Neural cell (in vitro differentiated cells): ENCODE data around the gene RABL6. TPM values are rescaled to one million over a fixed set of nuclear protein-coding genes. Genes with fewer than 3 reads are reported as not detected.

Source experiments
- H2AFZ ChIP-seq: fragments of 200-600, 300-800 bp; sonication (generic), shearing (Covaris generic); 2 replicates; pipeline ENCODE4 v1.6.0; 2014; ENCODE audit warnings: low read depth, mild to moderate bottlenecking, antibody characterized with exemption, low read length, moderate library complexity
- H3F3A ChIP-seq: fragments of 200-600 bp; shearing (Covaris generic); 2 replicates; pipeline ENCODE4 v1.6.1; 2016; ENCODE audit warnings: mild to moderate bottlenecking, moderate library complexity, mixed read lengths, antibody characterized with exemption, low read length; ENCODE audit not compliant: insufficient read depth, poor library complexity, severe bottlenecking
- H3K27ac ChIP-seq: fragments of 200-600, 300-800 bp; sonication (generic), shearing (Covaris generic); 2 replicates; pipeline ENCODE4 v1.5.1; 2014; ENCODE audit warnings: mild to moderate bottlenecking, low read length, moderate library complexity
- H3K27me3 ChIP-seq: fragments of 300-800, 200-600 bp; sonication (generic), shearing (Covaris generic); 2 replicates; pipeline ENCODE4 v1.6.0; 2014; ENCODE audit warnings: mild to moderate bottlenecking, low read depth, low read length, moderate library complexity; ENCODE audit not compliant: insufficient read depth
- H3K36me3 ChIP-seq: fragments of 300-800, 200-600 bp; sonication (generic), shearing (Covaris generic); 2 replicates; pipeline ENCODE4 v1.5.1; 2014; ENCODE audit warnings: mild to moderate bottlenecking, antibody characterized with exemption, low read length, moderate library complexity; ENCODE audit not compliant: insufficient read depth
- H3K4me2 ChIP-seq: fragments of 300-800, 200-600 bp; sonication (generic), shearing (Covaris generic); 2 replicates; pipeline ENCODE4 v1.6.0; 2014; ENCODE audit warnings: mild to moderate bottlenecking, low read length
- H3K4me3 ChIP-seq: fragments of 300-800, 200-600 bp; sonication (generic), shearing (Covaris generic); 2 replicates; pipeline ENCODE4 v1.5.1; 2014; ENCODE audit warnings: mild to moderate bottlenecking, low read length, moderate library complexity
- H3K79me2 ChIP-seq: fragments of 200-600 bp; shearing (Covaris generic); replicated peaks from 2 replicates; pipeline ENCODE4 v1.6.0; 2014; ENCODE audit warnings: mild to moderate bottlenecking, low read length, moderate library complexity; ENCODE audit not compliant: insufficient read depth
- H3K9ac ChIP-seq: fragments of 300-800, 200-600 bp; sonication (generic), shearing (Covaris generic); 2 replicates; pipeline ENCODE4 v1.6.1; 2016; ENCODE audit warnings: mild to moderate bottlenecking, low read length, mixed read lengths
- H3K9me2 ChIP-seq: fragments of 200-600 bp; shearing (Covaris generic); 2 replicates; pipeline ENCODE4 v1.6.1; 2016; ENCODE audit warnings: mild to moderate bottlenecking, low read length, mixed read lengths; ENCODE audit not compliant: insufficient read depth
- H3K9me3 ChIP-seq: fragments of 200-600, 300-800 bp; sonication (generic), shearing (Covaris generic); 2 replicates; pipeline ENCODE4 v1.6.1; 2016; ENCODE audit warnings: mild to moderate bottlenecking, mixed run types, low read length, moderate library complexity, mixed read lengths
- H4K20me1 ChIP-seq: fragments of 200-600 bp; shearing (Covaris generic); 2 replicates; pipeline ENCODE4 v1.6.1; 2016; ENCODE audit warnings: mild to moderate bottlenecking, mixed run types; ENCODE audit not compliant: insufficient read depth
- CTCF ChIP-seq: fragments of 450-650 bp; IDR thresholded peaks from 2 replicates; pipeline ENCODE4 v1.5.1; 2014; ENCODE audit warnings: antibody characterized with exemption, mild to moderate bottlenecking, moderate library complexity; ENCODE audit not compliant: poor library complexity, severe bottlenecking
- EP300 ChIP-seq: fragments of 450-650 bp; conservative IDR thresholded peaks from 2 replicates; pipeline ENCODE4 v1.6.1; 2014; ENCODE audit warnings: antibody characterized with exemption, mild to moderate bottlenecking, moderate library complexity; ENCODE audit not compliant: poor library complexity, severe bottlenecking
- EZH2 ChIP-seq: fragments of 200-600, 300-800 bp; shearing (Covaris generic), sonication (generic); IDR thresholded peaks from 2 replicates; pipeline ENCODE4 v1.6.1; 2014; ENCODE audit warnings: antibody characterized with exemption, low read length, borderline replicate concordance, mild to moderate bottlenecking; ENCODE audit not compliant: insufficient read depth, poor library complexity, severe bottlenecking
- MXI1 ChIP-seq: fragments of 450-650 bp; conservative IDR thresholded peaks from 2 replicates; pipeline ENCODE4 v1.6.1; 2014; ENCODE audit warnings: antibody characterized with exemption, mild to moderate bottlenecking; ENCODE audit not compliant: poor library complexity, severe bottlenecking
- POLR2AphosphoS5 ChIP-seq: IDR thresholded peaks from 2 replicates; pipeline ENCODE4 v1.6.1; 2012
- RAD21 ChIP-seq: fragments of 450-650 bp; conservative IDR thresholded peaks from 2 replicates; pipeline ENCODE4 v1.6.1; 2014; ENCODE audit warnings: antibody characterized with exemption, mild to moderate bottlenecking, moderate library complexity
- REST ChIP-seq: IDR thresholded peaks from 2 replicates; pipeline ENCODE4 v1.6.1; 2012; ENCODE audit warnings: borderline replicate concordance
- SMC3 ChIP-seq: fragments of 450-650 bp; conservative IDR thresholded peaks from 2 replicates; pipeline ENCODE4 v1.6.1; 2014; ENCODE audit warnings: antibody characterized with exemption, mild to moderate bottlenecking, moderate library complexity; ENCODE audit not compliant: poor library complexity
- TAF1 ChIP-seq: IDR thresholded peaks from 2 replicates; pipeline ENCODE4 v1.6.1; 2012; ENCODE audit warnings: low read depth
- polyA plus RNA-seq: library from polyadenylated mRNA; depleted of rRNA; stranded (reverse); fragments of >200 nt; gene quantifications from 2 replicates; pipeline ENCODE4 v1.2.3, GENCODE V29; 2014

Gene RABL6
- polyA plus RNA-seq, 1 donor from 2014 or later: 46.4 TPM

GRCh38 chr9:136794281-136794999 lies 13.3 kb upstream of the RABL6 start:
- TF ChIP-seq POLR2AphosphoS5: no peak
- no peak for TF ChIP-seq SMC3
- no peak for TF ChIP-seq RAD21
- no peak for TF ChIP-seq EP300
- no peak for TF ChIP-seq CTCF
- no peak for TF ChIP-seq EZH2
- no peak for TF ChIP-seq REST
- TF ChIP-seq TAF1: no peak
- no peak for TF ChIP-seq MXI1
- no peaks in the 10 kb centered on the region for H3K9me3 ChIP-seq
- H4K20me1 ChIP-seq: no peaks in the 10 kb centered on the region
- no peak overlapping the region for H3K4me2 ChIP-seq
- H3K27ac ChIP-seq: no peak overlapping the region
- H3K4me3 ChIP-seq: no peak overlapping the region
- H2AFZ ChIP-seq: no peak overlapping the region
- H3K27me3 ChIP-seq: no peaks in the 10 kb centered on the region
- H3K9me2 ChIP-seq: no peaks in the 10 kb centered on the region
- no peaks in the 10 kb centered on the region for H3K36me3 ChIP-seq
- peaks cover 3% of the 10 kb centered on the region for H3F3A ChIP-seq
- no peak overlapping the region for H3K9ac ChIP-seq
- H3K79me2 ChIP-seq: no peaks in the 10 kb centered on the region

GRCh38 chr9:136795000-136795348 lies 12.8 kb upstream of the RABL6 start:
- Histone ChIP-seq H3K9ac (no peak overlapping the region), H3K36me3 (no peaks in the 10 kb centered on the region), H4K20me1 (no peaks in the 10 kb centered on the region), H3F3A (peaks cover 3% of the 10 kb centered on the region), H3K4me3 (no peak overlapping the region), H3K9me3 (no peaks in the 10 kb centered on the region), H3K27ac (no peak overlapping the region), H2AFZ (no peak overlapping the region), H3K79me2 (no peaks in the 10 kb centered on the region), H3K4me2 (no peak overlapping the region), H3K27me3 (no peaks in the 10 kb centered on the region), H3K9me2 (no peaks in the 10 kb centered on the region)
- TF ChIP-seq RAD21 (no peak), EZH2 (no peak), TAF1 (no peak)
